Stimulated activated naive CD4-positive, alpha-beta T cell (primary cell): ENCODE results near the gene NPEPL1.
A peak's percentile ranks its signal among the peaks of the same experiment; 100 is the strongest.
"Not testable (repeated sequence)": the region's sequence is repeated elsewhere in the genome, so short reads cannot be mapped to it uniquely, and the experiment has no call there.

Source experiments
- DNase-seq, 6 experiments: peaks; one replicate each; lab custom pipeline; 2025; lab: John Stamatoyannopoulos, UW

The NPEPL1 gene

GRCh38 chr20:58692579-58693225 is at the start of gene NPEPL1:
NPEPL1 (plus strand) TSS chr20:58692800; CDS start chr20:58692901, 101 bp downstream.
- peak; percentile 12 to 52 (median 46) for DNase-seq

GRCh38 chr20:58642896-58643295 is 49.7 kb upstream of the NPEPL1 start:
- DNase-seq, result not testable (repeated sequence)

DNA sequence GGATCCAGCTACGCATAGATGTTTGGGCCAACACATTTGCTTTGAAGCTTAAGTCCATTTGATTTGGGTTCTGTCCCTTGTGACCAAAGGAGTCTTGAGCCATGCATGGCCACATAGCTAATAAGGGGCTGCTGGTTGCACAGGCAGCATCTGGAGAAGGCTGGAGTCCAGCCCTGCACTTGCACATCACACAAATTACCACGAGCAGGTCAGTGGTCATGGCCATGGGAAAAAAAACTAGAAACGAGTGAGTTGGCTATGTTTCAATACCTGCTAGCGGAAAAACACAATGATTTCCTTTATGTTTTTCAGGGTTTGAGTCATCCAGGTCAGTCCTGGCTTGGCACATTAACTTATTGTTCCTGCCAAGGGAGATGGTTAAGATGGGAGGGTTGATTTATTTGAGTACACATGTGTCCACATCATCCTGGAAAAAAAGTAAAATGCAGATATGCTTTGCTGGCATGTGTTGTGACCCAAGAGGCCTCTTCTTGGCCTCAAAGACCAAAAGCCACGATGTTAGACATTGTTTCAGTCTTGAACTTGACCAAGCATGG is 47.1 kb upstream of the NPEPL1 start:
- no peak for DNase-seq

DNA sequence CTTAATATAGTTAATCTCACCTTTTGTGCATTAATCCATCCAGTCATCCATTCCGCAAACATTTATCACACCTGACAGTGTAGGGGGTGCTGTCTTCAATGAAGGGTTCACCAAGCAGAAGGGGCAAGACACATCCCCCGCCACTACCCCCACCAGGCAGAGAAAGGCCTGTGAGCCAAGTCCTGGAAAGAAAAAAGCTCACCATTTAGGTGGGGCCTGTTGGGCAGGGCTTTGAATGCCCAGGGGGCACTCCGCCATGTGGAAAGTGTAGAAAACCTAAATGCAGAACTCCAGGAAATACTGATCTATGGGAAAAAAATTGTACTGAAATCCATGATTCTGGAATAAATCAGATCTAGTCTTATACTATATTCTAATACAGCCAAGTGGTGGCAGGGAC is 46.3 kb upstream of the NPEPL1 start:
- no peak for DNase-seq

GRCh38 chr20:58646703-58647102 is 45.9 kb upstream of the NPEPL1 start:
- DNase-seq, result no peak

GRCh38 chr20:58647162-58647795 is 45.3 kb upstream of the NPEPL1 start:
- DNase-seq, result peak in 2 of 6 experiments; percentile 4 to 8

DNA sequence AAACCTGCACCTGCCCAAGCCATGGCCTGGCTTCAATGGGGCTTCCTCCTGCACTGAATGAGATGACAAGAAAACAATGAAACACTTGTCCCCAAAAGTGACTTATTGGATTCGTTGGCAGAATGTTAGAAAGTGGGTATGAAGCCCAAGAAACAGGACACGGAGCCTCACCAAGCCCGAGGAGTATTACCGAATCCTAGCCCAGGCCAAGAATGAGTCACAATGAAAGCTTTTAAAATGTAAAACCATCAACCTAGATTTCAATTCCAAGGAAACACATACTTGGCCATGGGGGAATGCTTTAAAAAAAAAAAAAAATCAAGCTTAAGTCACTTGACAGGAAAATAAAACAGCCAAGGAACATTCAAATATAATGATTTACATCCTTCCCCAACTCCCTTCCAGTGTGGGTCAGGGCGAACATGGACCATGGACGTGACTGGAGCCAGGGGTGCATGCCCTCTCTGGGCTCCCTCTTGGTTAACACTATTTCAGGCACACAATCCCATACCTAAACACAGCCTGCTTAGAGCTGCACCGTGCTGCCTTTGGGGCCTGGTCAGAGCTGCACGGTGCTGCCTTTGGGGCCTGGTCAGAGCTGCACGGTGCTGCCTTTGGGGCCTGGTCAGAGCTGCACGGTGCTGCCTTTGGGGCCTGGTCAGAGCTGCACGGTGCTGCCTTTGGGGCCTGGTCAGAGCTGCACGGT is 44.7 kb upstream of the NPEPL1 start:
- no peak for DNase-seq

DNA sequence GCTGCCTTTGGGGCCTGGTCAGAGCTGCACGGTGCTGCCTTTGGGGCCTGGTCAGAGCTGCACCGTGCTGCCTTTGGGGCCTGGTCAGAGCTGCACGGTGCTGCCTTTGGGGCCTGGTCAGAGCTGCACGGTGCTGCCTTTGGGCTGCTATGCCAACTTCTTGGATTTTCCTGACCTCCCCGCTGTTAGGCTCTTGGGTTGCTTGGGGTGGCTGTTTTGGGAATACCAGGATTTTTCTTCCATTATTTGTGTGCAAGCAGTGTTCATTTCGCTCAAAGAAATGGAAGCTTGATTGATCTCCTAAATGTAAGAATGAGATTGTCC is 44.1 kb upstream of the NPEPL1 start:
- DNase-seq, result not testable (repeated sequence)

DNA sequence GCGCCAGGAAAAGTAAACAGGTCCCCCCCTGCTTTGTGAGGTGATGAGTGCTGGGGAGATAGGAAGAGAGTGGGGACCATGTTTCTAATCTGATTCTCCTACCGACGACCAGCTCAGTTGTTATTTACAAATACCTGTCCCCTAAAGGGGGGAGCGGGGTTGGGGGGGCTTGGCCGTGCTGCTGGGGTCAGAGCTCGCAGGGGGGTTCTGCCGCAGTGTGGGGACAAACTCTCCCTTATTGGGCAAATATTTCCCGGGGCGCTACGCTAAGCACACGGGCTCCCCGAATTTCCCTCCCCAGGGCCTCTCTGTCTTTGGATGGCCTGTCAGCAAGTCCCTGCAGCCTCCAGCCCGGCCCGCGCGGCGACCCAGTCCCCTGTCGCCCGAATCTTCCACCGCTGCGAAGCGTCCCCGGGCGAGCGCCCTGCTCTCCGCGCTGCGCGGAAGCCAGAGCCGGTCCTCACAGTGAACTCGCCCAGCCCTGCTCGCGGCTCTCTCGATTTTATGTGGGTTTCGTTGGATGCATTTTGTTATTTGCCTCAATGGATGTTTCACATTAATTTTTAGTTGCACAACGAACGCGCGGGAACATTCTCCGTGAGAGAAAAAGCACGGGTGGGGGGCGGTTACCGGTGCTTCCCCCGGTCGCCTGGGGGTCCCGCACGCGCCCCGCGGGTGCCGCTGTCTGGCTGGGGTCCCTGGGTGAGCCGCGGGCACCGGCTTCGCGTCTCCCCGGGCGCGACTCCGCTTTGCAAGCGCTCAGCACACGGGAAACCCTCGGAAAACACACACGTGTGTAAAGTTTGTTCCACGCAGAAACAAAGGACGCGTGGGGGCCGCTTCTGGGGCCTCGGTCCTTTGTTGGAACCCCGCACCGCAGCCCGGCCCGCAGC is 43.1 kb upstream of the NPEPL1 start:
- peak in 4 of 6 experiments; percentile 34 to 65 (median 48) for DNase-seq

GRCh38 chr20:58650181-58650775 is 42.3 kb upstream of the NPEPL1 start:
- peak; percentile 49 to 72 (median 56) for DNase-seq

- peak; percentile 71 to 95 (median 80) for DNase-seq
These were observed 41.6 kb upstream of the NPEPL1 start, which contains the start of gene STX16 for GRCh38 chr20:58650776-58651558. STX16 (plus strand) TSS chr20:58651283; CDS start chr20:58652007, 724 bp downstream.

GRCh38 chr20:58651559-58651945 is 41.0 kb upstream of the NPEPL1 start:
- no peak for DNase-seq

GRCh38 chr20:58651946-58652605 is 40.5 kb upstream of the NPEPL1 start:
- peak; percentile 80 to 90 (median 88) for DNase-seq

DNA sequence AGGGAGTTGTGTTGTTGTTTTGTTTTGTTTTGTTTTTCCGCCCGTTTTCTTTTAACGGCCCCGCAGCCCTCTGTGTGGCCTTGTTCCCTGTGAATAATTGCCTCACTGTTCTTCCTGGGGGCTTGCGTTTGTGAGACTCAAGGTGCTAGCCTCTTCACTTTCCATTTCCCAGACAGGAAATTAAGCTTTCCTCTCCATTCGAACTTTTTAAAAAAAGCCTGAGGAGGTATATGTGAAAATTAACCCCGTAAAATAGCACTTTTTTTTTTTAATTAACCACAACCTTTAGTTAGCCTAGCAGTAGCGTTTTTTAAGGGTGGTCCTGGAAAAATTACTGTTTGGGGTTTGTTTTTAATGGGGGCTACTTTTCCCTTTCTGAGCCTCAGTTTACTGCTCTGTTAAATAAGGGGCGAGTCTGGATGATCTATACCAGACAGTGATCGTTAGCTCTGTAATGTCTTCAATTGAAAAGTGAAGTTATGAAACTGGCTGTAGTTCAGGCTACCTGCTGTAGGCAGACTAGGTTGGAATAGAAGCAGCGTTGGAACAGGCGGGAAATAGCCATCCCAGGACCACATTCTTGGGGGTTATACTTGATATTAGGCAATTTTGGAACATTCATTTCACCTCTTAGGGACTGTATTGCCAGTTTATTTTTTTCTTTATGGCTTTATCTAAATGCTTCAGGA is 39.9 kb upstream of the NPEPL1 start:
- peak in 1 of 6 experiments; percentile 62 for DNase-seq

- DNase-seq, result no peak
These were observed 38.3 kb upstream of the NPEPL1 start for GRCh38 chr20:58654337-58654736.

GRCh38 chr20:58655328-58656107 is 37.1 kb upstream of the NPEPL1 start:
- DNase-seq, result no peak

- DNase-seq, result no peak
These were observed 35.8 kb upstream of the NPEPL1 start for GRCh38 chr20:58656831-58657230.

DNA sequence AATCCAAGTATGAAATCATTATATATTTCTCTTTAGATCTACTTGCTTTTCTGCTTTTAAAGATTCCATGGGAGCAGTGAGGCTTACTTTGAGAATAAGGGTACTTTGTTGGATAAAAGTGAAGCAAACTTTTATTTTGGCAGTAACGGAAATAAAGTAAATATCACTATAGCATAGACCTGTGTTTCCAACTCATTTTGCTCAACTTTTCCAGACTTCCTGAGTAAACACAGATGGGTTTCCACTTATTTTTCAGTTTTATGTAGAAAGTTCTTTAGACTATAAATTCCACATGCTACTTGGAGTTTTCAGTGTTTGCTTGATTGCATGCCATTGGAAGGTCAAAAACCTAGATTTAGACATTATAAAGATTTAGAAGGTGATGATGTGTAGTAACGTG is 35.3 kb upstream of the NPEPL1 start:
- no peak for DNase-seq

DNA sequence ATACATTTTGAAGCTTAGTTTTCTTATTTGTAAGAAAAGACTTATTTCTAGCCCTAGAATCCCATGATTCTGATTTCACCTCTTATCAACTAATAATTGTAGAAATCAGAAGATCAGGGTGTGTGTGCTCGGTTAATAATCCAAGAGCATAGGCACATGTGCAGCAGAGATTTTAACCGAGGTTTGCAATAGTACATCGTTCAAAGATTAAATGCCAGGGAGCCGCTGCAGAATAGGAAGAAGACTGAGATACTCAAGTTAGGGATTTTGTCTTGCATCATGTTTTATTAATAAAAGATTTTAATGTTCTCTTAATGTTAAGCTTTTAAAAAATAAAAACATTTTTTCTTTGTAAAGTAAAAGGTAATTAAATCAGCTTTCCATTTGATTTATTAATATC is 34.6 kb upstream of the NPEPL1 start:
- DNase-seq, result no peak
